H1 (cell line): Measurements from ENCODE around the gene PRSS22. TPM values are rescaled to one million over a fixed set of nuclear protein-coding genes. Genes with fewer than 3 reads are reported as not detected.

Source experiments
- CTCF ChIA-PET: fragments of 300-600 bp; sonication (Branson Sonifier 250); formaldehyde crosslinking; loops from one replicate; lab custom pipeline; 2021; ENCODE audit not compliant: partially characterized antibody; lab: Charles Lee
- POLR2A ChIA-PET: fragments of 300-600 bp; sonication (Branson Sonifier 250); formaldehyde crosslinking; loops from one replicate; lab custom pipeline; 2021; ENCODE audit warnings: inconsistent platforms; ENCODE audit not compliant: partially characterized antibody; lab: Charles Lee
- DNase-seq, 2 experiments: peaks; one replicate each; pipeline versions ENCODE4 v3.0.0 to v3.0.0-alpha.2; 2010 to 2022; ENCODE audit warnings: low spot score in 2 of 2, low read depth in 1 of 2, mixed read lengths in 1 of 2
- FAIRE-seq: peaks from 2 replicates; lab custom pipeline; 2011; peaks lifted over from hg19 to GRCh38; lab: Jason Lieb, UNC
- H2AFZ ChIP-seq: 2 replicates; pipeline ENCODE4 v1.8.1; 2012; ENCODE audit warnings: low read length, inconsistent platforms
- H2AK5ac ChIP-seq: 2 replicates; pipeline ENCODE4 v1.6.1; 2013; ENCODE audit warnings: low read depth, low read length
- H2BK120ac ChIP-seq: replicated peaks from 2 replicates; pipeline ENCODE3; 2013; ENCODE audit warnings: low read depth, low read length, inconsistent platforms
- H2BK12ac ChIP-seq: 2 replicates; pipeline ENCODE4 v1.6.1; 2013; ENCODE audit warnings: low read depth, low read length
- H2BK15ac ChIP-seq: 2 replicates; pipeline ENCODE4 v1.6.1; 2013; ENCODE audit warnings: low read length
- H2BK20ac ChIP-seq: 2 replicates; pipeline ENCODE4 v1.6.1; 2013; ENCODE audit warnings: low read length
- H2BK5ac ChIP-seq: 2 replicates; pipeline ENCODE4 v1.6.1; 2013; ENCODE audit warnings: low read depth, low read length
- H3K14ac ChIP-seq: 2 replicates; pipeline ENCODE4 v1.6.1; 2013; ENCODE audit warnings: inconsistent platforms; ENCODE audit not compliant: insufficient read length
- H3K18ac ChIP-seq: 2 replicates; pipeline ENCODE4 v1.6.1; 2013; ENCODE audit warnings: low read length; ENCODE audit errors: extremely low read depth
- H3K23ac ChIP-seq: 2 replicates; pipeline ENCODE4 v1.6.1; 2013; ENCODE audit warnings: inconsistent platforms; ENCODE audit not compliant: insufficient read length
- H3K23me2 ChIP-seq: 2 replicates; pipeline ENCODE4 v1.6.1; 2013; ENCODE audit warnings: low read depth, low read length
- H3K27ac ChIP-seq: 2 replicates; pipeline ENCODE4 v1.6.1; 2011; ENCODE audit warnings: low read depth, low read length, inconsistent platforms
- H3K27me3 ChIP-seq, 4 experiments: replicated peaks in 1 of 4; 1 replicate in 1 of 4; 2 replicates in 3 of 4; pipeline versions ENCODE4 v1.6.1 to v1.8.1; 2011 to 2013; ENCODE audit warnings: low read length in 3 of 4, mild to moderate bottlenecking in 3 of 4, inconsistent platforms in 2 of 4, mixed read lengths in 2 of 4, moderate library complexity in 1 of 4; ENCODE audit not compliant: control insufficient read depth in 3 of 4, insufficient read depth in 3 of 4; ENCODE audit errors: extremely low read depth in 1 of 4
- H3K36me3 ChIP-seq, 4 experiments: 2 replicates each; pipeline versions ENCODE4 v1.6.1 to v1.8.1; 2011 to 2013; ENCODE audit warnings: mild to moderate bottlenecking in 4 of 4, low read length in 3 of 4, moderate library complexity in 2 of 4, control low read depth in 1 of 4, inconsistent platforms in 1 of 4; ENCODE audit not compliant: insufficient read depth in 4 of 4, control insufficient read depth in 2 of 4
- H3K4ac ChIP-seq: replicated peaks from 2 replicates; pipeline ENCODE3; 2013; ENCODE audit warnings: low read length, low read depth, mixed read lengths, inconsistent platforms; ENCODE audit not compliant: insufficient read length
- H3K4me1 ChIP-seq, 4 experiments: replicated peaks in 1 of 4; 1 replicate in 1 of 4; 2 replicates in 3 of 4; pipeline versions ENCODE4 v1.6.1 to v1.8.1; 2011 to 2013; ENCODE audit warnings: low read length in 3 of 4, inconsistent platforms in 2 of 4, mixed read lengths in 1 of 4; ENCODE audit not compliant: insufficient read depth in 4 of 4, control insufficient read depth in 3 of 4
- H3K4me2 ChIP-seq, 2 experiments: 2 replicates each; pipeline versions ENCODE4 v1.6.1 to v1.8.1; 2011 to 2013; ENCODE audit warnings: low read depth in 2 of 2, low read length in 2 of 2, control low read depth in 1 of 2, inconsistent platforms in 1 of 2, mild to moderate bottlenecking in 1 of 2; ENCODE audit not compliant: insufficient read depth in 1 of 2
- H3K4me3 ChIP-seq, 4 experiments: fragments of 200-600, 300-600 bp in 1 of 4; sonication (generic), shearing (Covaris generic), sonication (Bioruptor Twin) in 1 of 4; 2 replicates each; pipeline versions ENCODE4 v1.5.1 to v1.8.1; 2011 to 2016; ENCODE audit warnings: low read length in 4 of 4, low read depth in 3 of 4, control low read depth in 2 of 4, inconsistent platforms in 2 of 4, mild to moderate bottlenecking in 2 of 4, mixed read lengths in 1 of 4, moderate library complexity in 1 of 4; ENCODE audit not compliant: insufficient read depth in 2 of 4; ENCODE audit errors: extremely low read depth in 1 of 4
- H3K56ac ChIP-seq: replicated peaks from 2 replicates; pipeline ENCODE3; 2013; ENCODE audit warnings: low read depth, mild to moderate bottlenecking, mixed read lengths, low read length, inconsistent platforms; ENCODE audit not compliant: insufficient read length
- H3K79me1 ChIP-seq: 2 replicates; pipeline ENCODE4 v1.6.1; 2013; ENCODE audit warnings: low read depth, low read length, control low read depth
- H3K79me2 ChIP-seq, 2 experiments: 2 replicates each; pipeline versions ENCODE4 v1.6.1 to v1.8.1; 2012 to 2013; ENCODE audit warnings: low read length in 2 of 2, mild to moderate bottlenecking in 2 of 2, inconsistent platforms in 1 of 2; ENCODE audit not compliant: insufficient read depth in 2 of 2, control insufficient read depth in 1 of 2
- H3K9ac ChIP-seq, 4 experiments: replicated peaks in 1 of 4; 1 replicate in 1 of 4; 2 replicates in 3 of 4; pipeline versions ENCODE4 v1.6.1 to v1.8.1; 2011 to 2013; ENCODE audit warnings: low read depth in 3 of 4, low read length in 3 of 4, control low read depth in 2 of 4, mild to moderate bottlenecking in 2 of 4, moderate library complexity in 2 of 4, inconsistent platforms in 1 of 4; ENCODE audit errors: extremely low read depth in 1 of 4
- H3K9me3 ChIP-seq, 2 experiments: 2 replicates each; pipeline versions ENCODE4 v1.6.1 to v1.8.1; 2012 to 2013; ENCODE audit warnings: mild to moderate bottlenecking in 2 of 2, moderate library complexity in 2 of 2, control low read depth in 1 of 2, inconsistent platforms in 1 of 2, low read depth in 1 of 2, low read length in 1 of 2, mixed read lengths in 1 of 2; ENCODE audit not compliant: insufficient read depth in 2 of 2
- H4K20me1 ChIP-seq, 2 experiments: replicated peaks in 1 of 2; 2 replicates each; pipeline versions ENCODE3 to v1.8.1; 2011 to 2013; ENCODE audit warnings: inconsistent platforms in 2 of 2, low read length in 2 of 2, mild to moderate bottlenecking in 1 of 2; ENCODE audit not compliant: insufficient read depth in 2 of 2, control insufficient read depth in 1 of 2
- H4K5ac ChIP-seq: 2 replicates; pipeline ENCODE4 v1.6.1; 2013; ENCODE audit warnings: low read length, low read depth, mixed read lengths, inconsistent platforms; ENCODE audit not compliant: insufficient read length
- H4K8ac ChIP-seq: 2 replicates; pipeline ENCODE4 v1.8.0; 2013; ENCODE audit warnings: mild to moderate bottlenecking, moderate library complexity, low read length, inconsistent platforms; ENCODE audit not compliant: insufficient read depth; ENCODE audit errors: extremely low read depth
- H4K91ac ChIP-seq: replicated peaks from 2 replicates; pipeline ENCODE3; 2013; ENCODE audit warnings: low read length, mixed read lengths, inconsistent platforms; ENCODE audit not compliant: insufficient read length
- JUND ChIP-seq: IDR thresholded peaks from 2 replicates; pipeline ENCODE4 v1.6.1; 2011; ENCODE audit warnings: mild to moderate bottlenecking, improper control_type of control experiment, low read length
- KDM1A ChIP-seq: fragments of 200-600, 300-600 bp; sonication (generic); IDR thresholded peaks from 2 replicates; pipeline ENCODE4 v1.7.1; 2016; ENCODE audit warnings: mild to moderate bottlenecking, low read length, borderline replicate concordance
- RFX5 ChIP-seq: IDR thresholded peaks from 2 replicates; pipeline ENCODE4 v1.6.1; 2011; ENCODE audit warnings: low read depth, low read length, improper control_type of control experiment, borderline replicate concordance
- WGBS, 2 experiments: shearing (Covaris generic) in 1 of 2; methylation state at CpG; one replicate each; pipeline versions ENCODE4 v1.1.6 to v1.1.7; 2013 to 2015; ENCODE audit warnings: low lambda C conversion rate in 2 of 2, mixed read lengths in 2 of 2, inconsistent platforms in 1 of 2, low coverage in 1 of 2, missing lambda C conversion rate in 1 of 2; ENCODE audit not compliant: insufficient replicate concordance in 2 of 2, insufficient coverage in 1 of 2, insufficient read length in 1 of 2; ENCODE audit errors: extremely low coverage in 1 of 2, missing lambda C conversion rate in 1 of 2; 5-methylcytosine and 5-hydroxymethylcytosine counted together
- polyA plus RNA-seq, 7 experiments: library from polyadenylated mRNA; depleted of rRNA in 3 of 7; stranded (reverse) in 5 of 7; unstranded in 2 of 7; fragments of >200 nt in 5 of 7; fragments of 200-250 nt in 2 of 7; gene quantifications; 1 replicate in 5 of 7; 2 replicates in 1 of 7; 4 replicates in 1 of 7; pipeline versions ENCODE4 v1.2.1 to v1.2.3, GENCODE V29; 2011 to 2013; ENCODE audit warnings: missing spikeins in 2 of 7, mixed read lengths in 2 of 7
- total RNA-seq: library from RNA; stranded (reverse); fragmentation: NEBNext Ultra II Directional; extraction: Animal tissue kit (Norgen Biotek cat#: 25700); gene quantifications from 2 replicates; pipeline ENCODE4 v1.2.1, GENCODE V29; 2021

Gene PRSS22
- total and polyA plus RNA-seq, 2 of the 8 experiments (the other 6 are each of a cell fraction or from before 2014, with no cell fraction given): 4.0 to 4.4 TPM

GRCh38 chr16:2820836-2821486 lies 37.0 kb downstream of the PRSS22 start:
- Histone ChIP-seq H2BK15ac (0 out of 2 replicates have a peak overlapping the region, but pooled peaks have one; percentile 46), H3K23me2 (no peaks in the 10 kb centered on the region), H3K56ac (no peak overlapping the region), H3K14ac (no peak overlapping the region), H4K8ac (peak overlapping the region; percentile 14; the same call in 1 of the 2 replicates), H4K5ac (no peak overlapping the region), H3K9ac (no peak overlapping the region), H3K18ac (no peak overlapping the region), H3K36me3 (no peaks in the 10 kb centered on the region), H3K9me3 (no peaks in the 10 kb centered on the region), H3K27me3 (no peaks in the 10 kb centered on the region), H2AFZ (no peak overlapping the region), H2AK5ac (no peak overlapping the region), H3K79me1 (no peaks in the 10 kb centered on the region), H2BK20ac (no peak overlapping the region), H3K4me1 (peaks cover 0 to 4% (median 0%) of the 10 kb centered on the region in 4 experiments; a peak in 1 of 7 replicates), H2BK5ac (no peak overlapping the region), H3K4me3 (no peak overlapping the region), H4K20me1 (no peaks in the 10 kb centered on the region), H2BK12ac (no peak overlapping the region), H3K4me2 (no peak overlapping the region), H3K4ac (no peak overlapping the region), H3K79me2 (no peaks in the 10 kb centered on the region), H3K27ac (no peak overlapping the region), H3K23ac (no peak overlapping the region), H2BK120ac (no peak overlapping the region), H4K91ac (no peak overlapping the region)
- no peak for DNase-seq
- TF ChIP-seq RFX5 (no peak), KDM1A (no peak), JUND (no peak)
- FAIRE-seq: no peak
- ChIA-PET CTCF (interaction anchor here (0.9 to 3.9 kb wide), 7 partner anchors 10 to 124 kb away, joined by 3 to 22 read pairs (median 5); partner anchors contain the start of genes FLYWCH2 and PRSS41), POLR2A (interaction anchor here (1.4 kb wide), 2 partner anchors 42 to 63 kb away, joined by 5 read pairs; no protein-coding TSS in a partner anchor)
- 82% methylated on average over 14 of the region's 14 CpGs; no CpG with 5 or more reads in 1 of the 2 experiments for WGBS, 2 experiments
